HG03280 (cell line): Measurements from ENCODE around the gene F5.
"Not testable (repeated sequence)": the region's sequence is repeated elsewhere in the genome, so short reads cannot be mapped to it uniquely, and the experiment has no call there.

Source experiments
- ATAC-seq: cut with Tn5 transposase; IDR thresholded peaks from one replicate; pipeline ENCODE4 v1.9.1; 2021; ENCODE audit warnings: mild to moderate bottlenecking, moderate library complexity; ENCODE audit not compliant: unreplicated experiment

Gene F5

GRCh38 chr1:169546087-169546995 lies 39.9 kb downstream of the F5 start:
- ATAC-seq, result peak; percentile 81

DNA sequence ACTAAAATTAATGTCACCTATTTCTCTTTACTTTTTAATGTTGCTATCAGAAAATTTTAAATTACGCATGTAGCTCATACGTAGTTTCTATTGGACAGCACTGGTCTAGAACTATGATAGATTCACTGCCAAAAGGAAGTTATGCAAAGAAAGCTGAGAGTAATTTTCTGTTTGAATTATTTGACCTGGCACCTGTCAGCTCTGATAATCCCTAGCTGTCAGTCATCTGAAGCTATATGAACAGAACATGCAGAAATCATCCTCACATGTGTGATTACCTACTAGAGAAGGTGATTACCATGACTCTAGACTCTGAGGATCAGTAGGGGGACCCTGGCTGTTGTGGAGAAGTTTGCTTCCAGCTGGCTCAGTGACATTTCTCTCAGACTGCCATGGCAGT lies 40.8 kb downstream of the F5 start:
- ATAC-seq, result no peak

- no peak for ATAC-seq
Observed at GRCh38 chr1:169538998-169539871, 47.0 kb downstream of the F5 start.

DNA sequence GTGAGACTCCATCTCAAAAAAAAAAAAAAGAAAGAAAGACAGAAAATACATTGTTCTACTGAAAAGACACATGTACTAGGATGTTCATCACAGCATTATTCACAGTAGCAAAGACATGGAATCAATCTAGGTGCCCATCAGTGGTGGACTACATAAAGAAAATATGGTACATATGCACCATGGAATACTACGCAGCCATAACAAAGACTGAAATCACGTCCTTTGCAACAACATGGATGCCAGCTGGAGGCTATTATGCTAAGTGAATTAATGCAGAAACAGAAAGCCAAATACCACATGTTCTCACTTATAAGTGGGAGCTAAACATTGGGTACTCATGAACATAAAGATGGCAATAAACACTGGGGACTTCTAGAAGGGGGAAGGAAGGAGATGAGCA lies 51.6 kb downstream of the F5 start:
- ATAC-seq, result no peak

GRCh38 chr1:169533528-169534190 lies 52.6 kb downstream of the F5 start:
- not testable (repeated sequence) for ATAC-seq

DNA sequence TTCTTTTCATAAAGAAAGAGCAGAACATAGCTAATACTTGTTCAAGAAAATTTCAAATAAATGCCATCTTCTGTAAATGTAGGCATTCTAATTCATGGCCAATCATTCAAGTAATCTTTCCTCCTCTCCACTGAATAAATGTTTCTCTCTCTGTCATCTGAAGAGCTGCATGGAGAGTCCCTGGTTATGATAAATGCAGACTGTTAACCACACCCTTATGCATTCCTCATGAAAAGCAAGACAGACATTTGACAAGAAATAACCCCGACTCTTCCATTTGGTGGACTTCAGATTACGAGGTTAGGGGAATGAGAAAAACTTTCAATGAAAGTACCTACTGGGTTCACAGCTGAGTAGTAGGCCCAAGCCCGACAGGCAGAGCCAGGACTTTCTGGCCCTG lies 55.8 kb downstream of the F5 start:
- ATAC-seq, result no peak

DNA sequence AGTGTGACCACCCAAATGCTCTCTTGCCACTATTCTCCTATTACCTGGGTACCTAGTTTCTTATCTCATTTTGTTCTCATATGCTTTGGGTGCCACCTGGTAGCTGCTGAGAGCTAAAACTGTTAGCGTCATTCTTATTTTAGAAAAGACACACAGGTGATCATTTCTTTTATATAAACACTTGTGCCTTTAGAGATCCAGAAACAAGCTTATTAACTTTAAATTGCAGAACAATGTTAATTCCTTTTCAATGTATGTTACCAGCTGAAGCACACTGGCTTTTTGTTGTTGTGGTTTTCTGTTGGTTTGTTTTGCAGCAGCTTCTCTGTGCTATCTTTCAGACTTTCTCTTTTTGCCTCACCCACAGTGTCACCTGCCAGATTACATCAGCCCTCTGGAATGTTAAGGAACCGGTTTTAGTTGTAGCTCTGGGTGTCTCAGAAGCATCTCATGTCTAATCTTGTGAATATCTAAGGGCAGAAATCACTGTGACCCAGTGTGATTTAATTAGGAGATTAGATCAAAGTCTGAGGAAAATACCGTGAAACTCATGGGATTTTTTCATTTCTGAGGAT lies 57.1 kb downstream of the F5 start:
- ATAC-seq, result no peak

- ATAC-seq, result no peak
Observed at GRCh38 chr1:169528215-169529067, 57.8 kb downstream of the F5 start.

GRCh38 chr1:169527451-169528214 lies 58.6 kb downstream of the F5 start:
- ATAC-seq, result no peak

DNA sequence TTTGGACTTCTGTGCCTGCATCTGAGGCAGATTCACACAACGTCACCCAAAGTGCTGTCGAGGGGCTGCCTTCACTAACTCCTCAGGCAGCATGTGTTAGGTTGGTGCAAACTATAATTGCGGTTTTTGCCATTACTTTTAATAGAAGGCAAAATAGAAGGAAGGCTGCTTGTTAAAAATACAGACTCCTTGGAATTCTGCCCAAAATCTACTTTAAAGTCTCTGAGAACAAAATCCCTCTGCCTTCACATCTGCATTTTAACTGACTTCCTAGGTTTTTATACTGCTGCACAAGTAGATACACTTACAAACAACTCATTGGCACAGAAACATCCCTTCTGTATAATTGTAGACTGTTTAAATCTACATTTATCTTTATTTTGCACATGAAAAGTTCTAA lies 59.3 kb downstream of the F5 start:
- no peak for ATAC-seq

DNA sequence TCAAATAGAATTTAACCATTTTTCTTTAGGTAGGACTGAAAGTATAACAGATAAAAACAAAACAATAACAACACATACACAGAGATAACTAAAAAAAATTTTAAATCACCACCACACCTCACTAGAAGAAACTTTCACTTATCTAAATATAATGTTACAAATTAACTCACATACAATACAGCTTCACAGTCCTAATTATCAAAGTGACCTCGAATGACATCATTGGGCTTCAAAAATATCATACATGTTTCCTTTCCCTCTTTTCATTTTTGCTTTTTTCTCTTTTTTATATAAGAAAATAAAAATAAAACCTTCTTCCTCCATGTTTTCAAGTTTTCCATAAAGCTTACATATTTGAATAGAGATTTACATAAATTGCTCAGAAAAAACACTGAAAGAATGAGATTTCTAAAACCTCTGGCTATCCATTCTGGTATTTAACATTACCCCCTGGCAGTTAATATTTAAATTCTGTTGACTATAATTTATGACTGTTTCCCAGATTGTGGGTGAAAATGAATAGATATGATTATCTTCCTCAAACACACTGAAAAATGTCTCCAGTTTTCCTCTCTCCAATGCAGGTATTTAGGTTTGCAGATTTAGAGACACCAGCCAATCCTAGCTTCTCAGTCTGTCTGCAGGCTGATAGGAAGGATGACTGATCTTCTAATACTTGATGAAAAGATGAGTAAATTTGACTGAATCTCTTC lies 60.0 kb downstream of the F5 start:
- ATAC-seq, result no peak

DNA sequence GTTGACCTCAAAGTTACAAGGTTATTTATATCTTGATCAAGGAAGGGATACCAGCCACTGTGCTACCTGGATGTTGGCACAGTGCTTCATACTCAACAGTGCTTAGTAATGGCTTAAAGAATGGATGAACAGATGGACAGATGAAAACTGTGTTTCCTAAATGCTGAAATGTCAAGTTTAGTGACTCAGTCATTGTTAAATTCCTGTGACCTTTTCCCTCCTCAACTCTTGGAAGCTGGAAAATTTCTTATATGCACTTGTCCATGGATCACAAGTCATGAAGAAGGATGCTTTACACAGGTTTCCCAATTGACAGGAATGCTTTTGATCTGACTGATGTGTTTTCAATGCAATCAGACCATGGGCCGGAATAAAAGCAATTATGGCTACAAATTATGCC lies 60.9 kb downstream of the F5 start:
- no peak for ATAC-seq

DNA sequence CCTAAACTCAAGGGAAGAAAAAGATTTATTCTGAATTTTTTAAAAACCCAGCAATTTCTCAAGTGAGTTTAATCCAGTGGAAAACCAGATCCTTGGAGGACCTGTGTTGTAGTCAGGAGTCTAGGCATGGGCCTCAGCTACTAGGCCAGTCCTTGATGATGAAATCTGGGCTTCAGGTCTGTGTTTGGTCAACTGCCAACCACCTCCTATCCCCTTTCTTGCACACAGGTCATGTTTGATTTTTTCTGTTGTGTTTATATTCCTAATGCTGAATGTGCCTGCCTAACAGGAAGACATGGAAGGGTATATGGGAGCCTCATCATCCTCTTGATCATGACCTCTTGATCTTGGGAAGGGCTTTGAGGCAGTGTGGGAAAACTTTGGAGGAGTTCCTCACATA lies 62.4 kb downstream of the F5 start:
- ATAC-seq, result no peak

- ATAC-seq, result no peak
Observed at GRCh38 chr1:169521226-169521625, 65.1 kb downstream of the F5 start.

GRCh38 chr1:169517558-169518186 lies 68.6 kb downstream of the F5 start:
- no peak for ATAC-seq

DNA sequence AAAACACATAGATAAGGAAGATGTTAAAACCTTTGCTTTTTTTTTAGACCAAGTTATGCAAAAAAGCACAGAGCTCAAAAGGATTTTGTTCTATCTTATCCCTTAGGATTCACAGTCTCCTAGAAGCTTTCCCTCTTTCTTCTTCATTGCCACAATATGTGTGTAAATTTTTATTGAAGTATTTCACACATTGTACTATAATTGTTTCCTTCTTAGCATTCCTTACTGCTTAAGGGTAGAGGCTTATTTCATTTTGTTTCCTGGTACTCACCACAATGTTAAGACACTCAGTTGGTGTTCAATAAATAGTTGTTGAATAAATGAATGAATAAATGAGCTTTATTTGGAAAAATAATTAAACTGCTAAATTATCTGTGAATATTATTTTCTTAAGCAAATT lies 70.6 kb downstream of the F5 start:
- no peak for ATAC-seq

GRCh38 chr1:169514566-169515270 lies 71.6 kb downstream of the F5 start:
- ATAC-seq, result no peak

- no peak for ATAC-seq
Observed at GRCh38 chr1:169513208-169513607, 73.1 kb downstream of the F5 start.
